ENCODE measurements around the gene PP2D1. TPM values are rescaled to one million over a fixed set of nuclear protein-coding genes. Genes with fewer than 3 reads are reported as not detected.
A peak's percentile ranks its signal among the peaks of the same experiment; 100 is the strongest.

The PP2D1 gene
- total RNA-seq, 2 experiments from 2014 or later, result not detected

- CTCF ChIA-PET, result no interaction called here
- H3K27me3 Mint-ChIP-seq, result no peaks in the 10 kb centered on the region
- intact Hi-C loops (cut with micrococcal nuclease), result no loop called here
- no peak for ATAC-seq
- H3K4me3 Mint-ChIP-seq, result no peak overlapping the region
- H3K4me1 Mint-ChIP-seq (ENCODE audit: low read depth), result peaks cover 34% of the 10 kb centered on the region
- no peaks in the 10 kb centered on the region for H3K9me3 Mint-ChIP-seq
- H3K36me3 Mint-ChIP-seq (ENCODE audit: low read depth), result peaks cover 2% of the 10 kb centered on the region
- H3K27ac Mint-ChIP-seq, result no peak overlapping the region
- POLR2A ChIA-PET, result interaction anchor here (1.0 to 2.2 kb wide), 2 partner anchors 9 to 11 kb away, joined by 5 to 7 read pairs; no protein-coding TSS in a partner anchor
- TF ChIP-seq CTCF (IDR thresholded peaks at IDR 0.05), result no peak
- DNase-seq, result peak; percentile 23
These were observed 40.8 kb upstream of the PP2D1 start for GRCh38 chr3:20052851-20053250.

GRCh38 chr3:20051123-20051806 lies 39.2 kb upstream of the PP2D1 start:
- DNase-seq, result no peak
- CTCF ChIA-PET, result interaction anchor here (1.0 to 2.5 kb wide), 2 partner anchors 9 to 10 kb away, joined by 3 to 12 read pairs; no protein-coding TSS in a partner anchor
- H3K9me3 Mint-ChIP-seq, result no peaks in the 10 kb centered on the region
- no peak for ATAC-seq
- POLR2A ChIA-PET, result interaction anchor here (1.5 to 2.2 kb wide), 2 partner anchors 8 to 9 kb away, joined by 4 to 7 read pairs; no protein-coding TSS in a partner anchor
- peaks cover 44% of the 10 kb centered on the region for H3K4me1 Mint-ChIP-seq (ENCODE audit: low read depth)
- no peak overlapping the region for H3K4me3 Mint-ChIP-seq
- no peak for TF ChIP-seq CTCF (IDR thresholded peaks at IDR 0.05)
- H3K36me3 Mint-ChIP-seq (ENCODE audit: low read depth), result peaks cover 3% of the 10 kb centered on the region
- no peak overlapping the region for H3K27ac Mint-ChIP-seq
- H3K27me3 Mint-ChIP-seq, result no peaks in the 10 kb centered on the region
- intact Hi-C loops (cut with micrococcal nuclease), result no loop called here

- CTCF ChIA-PET, result no interaction called here
- DNase-seq (no peak), ATAC-seq (no peak)
- Mint-ChIP-seq H3K9me3 (no peaks in the 10 kb centered on the region), H3K27ac (peak overlapping the region; percentile 46), H3K27me3 (no peaks in the 10 kb centered on the region), H3K36me3 (ENCODE audit: low read depth) (peaks cover 3% of the 10 kb centered on the region), H3K4me1 (ENCODE audit: low read depth) (peaks cover 66% of the 10 kb centered on the region), H3K4me3 (no peak overlapping the region)
- POLR2A ChIA-PET, result no interaction called here
- intact Hi-C loops (cut with micrococcal nuclease), result loop anchor here (10.0 kb wide), 1 partner anchor 153 kb away; no protein-coding TSS in a partner anchor
- no peak for TF ChIP-seq CTCF (IDR thresholded peaks at IDR 0.05)
These were observed 36.2 kb upstream of the PP2D1 start for GRCh38 chr3:20047976-20048883.

- DNase-seq, result no peak
- ChIA-PET CTCF (no interaction called here), POLR2A (no interaction called here)
- H3K4me1 Mint-ChIP-seq (ENCODE audit: low read depth), result peaks cover 68% of the 10 kb centered on the region
- no peaks in the 10 kb centered on the region for H3K27me3 Mint-ChIP-seq
- intact Hi-C loops (cut with micrococcal nuclease), result loop anchor here (10.0 kb wide), 1 partner anchor 153 kb away; no protein-coding TSS in a partner anchor
- no peak overlapping the region for H3K27ac Mint-ChIP-seq
- peaks cover 3% of the 10 kb centered on the region for H3K36me3 Mint-ChIP-seq (ENCODE audit: low read depth)
- H3K9me3 Mint-ChIP-seq, result no peaks in the 10 kb centered on the region
- no peak overlapping the region for H3K4me3 Mint-ChIP-seq
- ATAC-seq, result no peak
- TF ChIP-seq CTCF (IDR thresholded peaks at IDR 0.05), result no peak
These were observed 35.3 kb upstream of the PP2D1 start for GRCh38 chr3:20047341-20047779.

Data from activated CD8-positive, alpha-beta T cell treated with anti-CD3 and anti-CD28 coated beads for 36 hours (primary cell).